ENCODE measurements around the gene COG7. TPM values are rescaled to one million over a fixed set of nuclear protein-coding genes. Genes with fewer than 3 reads are reported as not detected.

COG7 gene
- total and polyA plus RNA-seq, 2 donors (not counting 3 experiments of a cell fraction or from before 2014, with no cell fraction given): 24.1 to 42.0 TPM

DNA sequence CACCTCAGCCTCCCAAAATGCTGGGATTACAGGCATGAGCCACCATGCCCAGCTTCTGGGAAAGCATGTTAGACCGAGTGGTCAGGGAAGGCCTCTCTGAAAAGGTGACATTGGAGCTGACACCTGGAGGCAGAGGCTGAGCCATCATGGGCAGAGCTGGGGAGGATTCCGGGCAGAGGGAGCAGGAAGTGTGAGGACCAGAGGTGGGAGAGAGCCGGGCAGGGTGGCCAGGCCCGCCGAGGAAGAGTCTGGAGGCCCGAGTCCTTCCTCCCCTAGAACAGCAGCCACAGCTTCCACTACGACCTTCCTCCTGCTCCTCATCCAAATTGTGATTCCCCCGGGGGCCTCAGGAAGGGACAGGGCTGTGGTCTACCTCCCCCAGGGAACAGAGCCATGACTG, 74.7 kb downstream of the COG7 start:
- TF ChIP-seq CTCF (IDR thresholded peaks at IDR 0.05; ENCODE audit: extremely low read depth in 1 of 2, insufficient read depth in 1 of 2, low read depth in 1 of 2, low read length in 2 of 2): no peak
- TF ChIP-seq FOS (IDR thresholded peaks at IDR 0.05; ENCODE audit: borderline replicate concordance, insufficient read depth, low read length): no peak
- no peak for TF ChIP-seq MYC (IDR thresholded peaks at IDR 0.05; ENCODE audit: low read depth, low read length)
- TF ChIP-seq MAX (IDR thresholded peaks at IDR 0.05; ENCODE audit: insufficient read depth, insufficient read length): no peak
- TF ChIP-seq EZH2 (IDR thresholded peaks at IDR 0.05; ENCODE audit: borderline replicate concordance, low read depth, low read length, severe bottlenecking): no peak
- TF ChIP-seq POLR2A (IDR thresholded peaks at IDR 0.05; ENCODE audit: low read depth, low read length): no peak
- no peak for TF ChIP-seq JUN (IDR thresholded peaks at IDR 0.05; ENCODE audit: borderline replicate concordance, insufficient read depth, insufficient read length, low read depth)
- TF ChIP-seq GATA2 (IDR thresholded peaks at IDR 0.05; ENCODE audit: insufficient read depth, insufficient read length, low read depth, low read length): no peak
- TF ChIP-seq POLR2AphosphoS5 (IDR thresholded peaks at IDR 0.05; ENCODE audit: insufficient read depth, low read depth, low read length): no peak
- FAIRE-seq (no peak), DNase-seq (ENCODE audit: low read depth, low spot score) (no peak)
- intact Hi-C loops (cut with micrococcal nuclease): no loop called here
- Histone ChIP-seq H3K27ac (ENCODE audit: insufficient read depth, low read depth, low read length) (no peak overlapping the region), H3K79me2 (ENCODE audit: control insufficient read depth, insufficient read depth, low read length) (no peaks in the 10 kb centered on the region), H3K36me3 (ENCODE audit: control insufficient read depth in 2 of 2, extremely low read depth in 1 of 2, insufficient read depth in 2 of 2, low read length in 2 of 2) (no peaks in the 10 kb centered on the region), H3K9ac (replicated peaks; ENCODE audit: extremely low read depth, insufficient read depth, low read length) (no peak overlapping the region), H3K9me3 (replicated peaks; ENCODE audit: control insufficient read depth, insufficient read depth, low read length) (no peaks in the 10 kb centered on the region), H3K4me3 (replicated peaks in 1 of 3; ENCODE audit: insufficient read depth in 1 of 3, low read depth in 1 of 3, low read length in 3 of 3) (no peak overlapping the region), H3K4me1 (ENCODE audit: control insufficient read depth, extremely low read depth, insufficient read depth, low read length) (no peaks in the 10 kb centered on the region), H3K4me2 (ENCODE audit: insufficient read depth, low read length) (no peak overlapping the region), H2AFZ (ENCODE audit: low read depth, low read length) (no peak overlapping the region), H3K27me3 (ENCODE audit: control insufficient read depth in 2 of 2, insufficient read depth in 2 of 2, low read length in 2 of 2) (no peaks in the 10 kb centered on the region), H4K20me1 (replicated peaks; ENCODE audit: control insufficient read depth, extremely low read depth, insufficient read depth, low read length) (no peaks in the 10 kb centered on the region), H3K9me1 (replicated peaks; ENCODE audit: control insufficient read depth, extremely low read depth, insufficient read depth, low read length) (no peaks in the 10 kb centered on the region)
- dilution Hi-C loops (cut with MboI; ENCODE audit: extremely low pct_ligation_motif_present, low sequenced_read_pairs): no loop called here
- POLR2A ChIA-PET: no interaction called here
- CTCF ChIA-PET: interaction anchor here (1.3 kb wide), 1 partner anchor 57 kb away, joined by 3 read pairs; no protein-coding TSS in a partner anchor
- no TSS peak for BruUV-seq (replicated peaks)
